HG03558 (cell line): ENCODE data around the gene KBTBD12.
"Not testable (repeated sequence)": the region's sequence is repeated elsewhere in the genome, so short reads cannot be mapped to it uniquely, and the experiment has no call there.

Experiments
- ATAC-seq: cut with Tn5 transposase; IDR thresholded peaks from one replicate; pipeline ENCODE4 v1.9.1; 2021; ENCODE audit warnings: moderate number of reproducible peaks; ENCODE audit not compliant: unreplicated experiment; ENCODE audit errors: extremely low read depth

KBTBD12 gene

DNA sequence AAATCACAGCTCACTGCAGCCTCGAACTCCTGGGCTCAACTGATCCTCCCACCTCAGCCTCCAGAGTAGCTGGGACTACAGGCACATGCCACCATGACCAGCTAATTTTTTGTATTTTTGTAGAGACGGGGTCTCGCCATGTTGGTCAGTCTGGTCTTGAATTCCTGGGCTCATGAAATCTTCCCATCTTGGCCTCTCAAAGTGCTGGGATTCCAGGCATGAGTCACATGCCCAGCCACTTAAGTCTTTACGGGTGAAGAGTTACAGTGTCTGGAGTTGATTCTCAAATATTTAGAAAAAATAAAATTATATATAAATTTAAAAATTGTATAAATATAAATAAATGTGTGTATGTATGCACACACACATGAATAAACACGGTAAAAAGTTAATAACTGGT, 14.5 kb upstream of the KBTBD12 start:
- no peak for ATAC-seq

DNA sequence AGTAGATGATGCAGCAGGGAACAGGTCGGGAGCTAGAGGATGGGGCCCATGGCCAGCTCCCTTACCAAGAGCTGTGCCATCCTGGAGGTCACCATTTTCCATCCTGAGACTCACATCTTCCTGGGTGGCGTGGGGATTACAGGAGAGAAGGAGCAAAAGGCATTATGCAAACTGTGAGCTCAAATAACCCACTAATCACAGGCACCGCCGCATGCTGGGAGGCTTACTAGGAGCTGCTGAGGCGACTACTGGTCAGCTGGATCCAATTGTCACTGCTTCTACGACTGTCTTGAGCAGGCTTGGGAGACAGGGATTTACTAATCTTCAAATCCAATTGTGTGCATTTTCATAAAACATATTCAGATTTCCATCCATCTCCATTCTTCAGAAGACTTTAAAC, 12.5 kb upstream of the KBTBD12 start:
- ATAC-seq, result no peak

DNA sequence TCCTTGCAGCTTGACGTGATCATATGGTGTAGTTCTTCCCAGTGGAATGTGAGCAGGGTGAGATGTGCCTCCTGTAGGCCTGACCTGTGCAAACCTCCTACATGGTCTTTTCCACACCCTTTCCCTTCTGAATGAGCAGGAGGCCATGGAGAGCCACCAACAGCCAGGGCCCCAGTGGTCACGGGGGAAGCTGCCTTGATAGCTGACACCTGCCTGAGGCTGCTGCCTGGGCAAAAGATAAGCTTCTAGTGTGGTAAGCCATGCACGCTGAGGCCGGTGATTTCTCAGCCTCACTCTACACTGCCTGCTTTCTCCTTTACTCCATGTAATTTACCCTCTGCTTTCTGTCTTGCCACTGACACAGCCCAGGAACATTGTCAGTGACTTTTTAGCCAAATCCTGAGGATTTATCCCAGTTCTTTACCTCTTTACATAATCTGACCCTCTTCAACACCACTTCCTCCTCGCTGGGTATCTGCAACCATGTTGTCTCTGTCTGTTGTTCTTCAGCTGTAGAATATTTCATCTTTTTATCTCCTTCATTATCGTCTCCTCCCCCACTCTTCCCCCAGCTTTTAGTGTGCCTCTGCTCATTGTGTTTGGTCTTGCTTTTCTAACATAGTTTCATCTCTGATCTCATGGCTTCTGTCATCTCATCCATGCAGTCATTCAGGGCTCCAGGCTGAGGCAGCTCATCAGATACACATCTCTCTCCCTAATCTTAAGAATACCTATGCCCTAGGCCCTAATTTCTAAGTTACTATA, 11.2 kb upstream of the KBTBD12 start:
- ATAC-seq, result no peak

DNA sequence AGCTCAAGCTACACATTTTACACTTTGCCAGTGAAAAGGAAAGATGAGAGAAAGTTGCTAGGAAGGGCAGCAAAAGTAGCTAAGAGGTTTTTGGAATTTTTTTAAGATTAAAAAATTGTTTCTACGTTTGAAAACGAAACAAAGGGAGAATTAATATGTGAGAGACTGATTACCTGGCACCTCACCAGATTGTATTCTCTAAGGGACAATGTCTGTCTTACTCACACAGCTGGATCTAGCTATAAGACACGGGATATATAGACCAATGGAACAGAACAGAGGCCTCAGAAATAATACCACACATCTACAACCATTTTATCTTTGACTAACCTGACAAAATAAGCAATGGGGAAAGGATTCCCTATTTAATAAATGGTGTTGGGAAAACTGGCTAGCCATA, 9.5 kb upstream of the KBTBD12 start:
- ATAC-seq, result no peak

DNA sequence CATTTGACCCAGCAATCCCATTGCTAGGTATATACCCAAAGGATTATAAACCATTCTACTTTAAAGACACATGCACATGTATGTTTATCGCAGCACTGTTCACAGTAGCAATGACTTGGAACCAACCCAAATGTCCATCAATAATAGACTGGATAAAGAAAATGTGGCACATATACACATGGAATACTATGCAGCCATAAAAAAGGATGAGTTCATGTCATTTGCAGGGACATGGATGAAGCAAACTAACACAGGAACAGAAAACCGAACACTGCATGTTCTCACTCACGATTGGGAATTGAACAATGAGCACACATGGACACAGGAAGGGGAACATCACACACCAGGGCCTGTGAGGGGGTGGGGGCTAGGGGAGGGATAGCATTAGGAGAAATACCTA, 8.4 kb upstream of the KBTBD12 start:
- ATAC-seq, result not testable (repeated sequence)

DNA sequence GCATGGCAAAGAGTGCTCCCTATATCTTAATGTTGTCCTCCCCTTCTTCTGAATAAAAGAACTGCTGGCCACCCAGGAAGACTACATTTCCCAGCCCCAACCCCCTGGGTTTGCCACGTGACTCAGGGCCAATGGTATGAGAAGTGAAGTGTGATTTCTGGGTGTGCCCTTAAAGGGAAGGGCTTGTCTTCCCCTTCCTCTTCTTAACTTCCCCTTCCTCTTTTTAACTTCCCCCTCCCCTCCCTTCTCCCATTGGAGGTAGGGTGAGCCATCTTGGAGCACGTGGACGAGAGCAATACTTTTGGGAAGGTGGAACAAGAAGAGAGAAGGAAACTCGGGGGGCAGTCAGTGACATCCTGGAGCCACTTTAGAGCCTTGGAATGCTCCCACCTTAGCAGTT, 6.8 kb upstream of the KBTBD12 start:
- no peak for ATAC-seq

DNA sequence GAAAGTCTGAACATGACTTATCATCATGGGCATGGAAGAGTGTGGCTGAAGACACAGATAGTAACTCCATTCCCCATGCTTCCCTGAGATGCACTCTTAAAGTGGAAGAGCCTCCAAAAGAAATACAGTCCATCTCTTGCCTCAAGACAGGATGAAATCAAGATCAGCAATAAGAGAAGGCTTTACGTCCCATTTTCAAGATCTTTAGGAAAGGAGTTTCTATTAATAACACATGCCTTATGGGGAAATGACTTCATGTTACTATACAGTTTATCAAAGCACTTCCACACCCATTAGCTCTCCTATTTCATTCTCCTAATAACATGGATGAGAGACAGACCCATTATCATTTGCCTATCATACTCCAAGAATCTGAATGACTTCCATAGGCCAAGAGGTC, 6.1 kb upstream of the KBTBD12 start:
- no peak for ATAC-seq

DNA sequence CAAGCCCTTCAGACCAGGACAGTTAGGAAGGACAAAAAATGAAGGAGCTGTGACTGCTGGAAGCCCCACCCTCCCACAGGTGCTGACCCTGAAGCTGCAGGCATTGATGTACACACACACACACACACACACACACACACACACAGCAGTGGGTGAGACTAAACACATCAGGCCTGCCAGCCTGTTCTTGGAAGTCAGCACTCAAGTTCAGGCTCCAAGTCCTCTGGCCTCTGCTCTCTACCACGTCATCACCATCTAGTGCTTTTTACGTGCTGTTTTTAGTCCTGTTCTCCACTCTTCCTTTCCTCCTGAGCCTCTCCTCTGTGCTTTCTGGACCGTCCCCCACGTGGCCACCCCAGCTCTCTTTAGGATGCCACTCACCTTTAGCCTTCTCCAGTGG, 5.4 kb upstream of the KBTBD12 start:
- ATAC-seq, result no peak

DNA sequence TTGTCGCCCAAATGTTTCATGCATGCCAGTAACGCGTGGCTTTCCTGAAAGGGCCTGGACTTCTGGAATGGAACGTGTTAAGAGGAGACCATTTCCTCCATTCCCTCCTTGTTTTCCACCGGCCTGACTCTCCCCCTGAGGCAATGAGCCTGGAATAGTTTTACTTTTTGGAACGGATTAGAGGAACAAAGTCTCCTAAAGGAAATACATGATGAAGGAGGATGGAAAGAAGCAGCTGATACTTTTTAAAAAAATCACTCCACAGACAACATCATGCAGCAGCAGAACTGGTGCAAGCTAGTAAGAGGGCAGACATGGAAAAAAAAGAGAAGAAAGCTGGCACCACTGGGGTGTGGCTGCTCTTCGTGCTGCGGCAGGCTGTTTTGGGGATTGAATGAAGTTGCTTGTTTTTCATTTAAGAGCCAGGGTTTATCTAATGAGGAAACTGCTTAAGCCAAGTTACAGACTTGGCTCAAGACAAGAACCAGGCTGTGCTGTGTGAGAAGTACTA, 3.6 kb upstream of the KBTBD12 start:
- no peak for ATAC-seq

DNA sequence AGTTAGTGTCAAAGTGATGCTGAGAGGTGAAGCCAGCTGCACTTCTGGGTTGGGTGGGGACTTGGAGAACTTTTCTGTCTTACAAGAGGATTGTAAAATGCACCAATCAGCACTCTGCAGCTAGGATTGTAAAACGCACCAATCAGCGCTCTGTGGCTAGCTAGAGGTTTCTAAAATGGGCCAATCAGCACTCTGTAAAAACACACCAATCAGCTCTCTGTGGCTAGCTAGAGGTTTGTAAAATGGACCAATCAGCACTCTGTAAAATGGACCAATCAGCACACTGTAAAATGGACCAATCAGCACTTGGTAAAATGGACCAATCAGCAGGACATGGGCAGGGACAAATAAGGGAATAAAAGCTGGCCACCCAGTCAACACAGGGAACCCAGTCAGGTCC, 1.2 kb upstream of the KBTBD12 start:
- not testable (repeated sequence) for ATAC-seq

DNA sequence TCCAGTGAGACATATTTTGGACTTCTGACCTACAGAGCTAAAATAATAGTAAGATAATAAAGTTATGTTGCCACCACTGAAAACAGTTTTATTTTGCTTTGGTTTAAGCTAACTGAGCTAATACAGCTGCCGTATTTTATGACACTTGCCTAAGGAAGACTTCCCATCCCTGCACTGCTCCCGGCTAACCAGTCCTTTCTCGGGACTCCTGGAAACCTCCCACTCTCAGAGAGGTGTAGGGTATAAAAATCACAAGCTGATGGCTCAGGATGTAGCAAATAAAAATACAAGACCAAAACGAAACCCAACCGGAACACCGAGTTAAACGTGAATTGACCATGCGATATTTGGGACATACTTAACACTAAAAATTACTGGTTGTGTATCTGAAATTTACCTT, 448 bp upstream of the KBTBD12 start:
- ATAC-seq, result no peak

DNA sequence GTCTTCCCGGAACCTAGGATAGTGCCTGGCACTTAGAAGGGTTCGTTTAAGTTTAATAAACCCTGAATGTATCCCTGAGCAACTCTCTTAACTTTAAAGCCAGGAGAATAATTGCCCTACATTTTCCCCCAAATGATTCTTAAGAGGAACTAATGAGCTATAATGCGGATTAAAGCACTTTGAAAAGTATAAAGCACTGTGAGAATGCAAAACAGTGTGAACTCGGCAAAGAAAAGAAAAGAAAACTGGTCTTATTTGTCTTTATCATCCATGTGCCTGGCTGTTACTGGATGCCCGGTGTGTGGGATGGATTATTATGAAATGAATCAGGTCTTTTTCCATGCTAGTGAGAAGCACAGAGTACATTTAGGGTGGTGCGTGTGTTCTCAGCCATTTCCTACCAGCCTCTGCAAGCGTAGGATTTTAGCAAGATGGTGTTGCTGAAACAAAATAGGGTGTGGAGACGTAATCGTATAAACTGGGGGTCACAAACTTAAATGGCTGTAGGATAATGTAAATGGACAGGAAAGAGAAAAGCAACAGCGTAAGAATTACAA, 983 bp downstream of the KBTBD12 start:
- ATAC-seq, result no peak

DNA sequence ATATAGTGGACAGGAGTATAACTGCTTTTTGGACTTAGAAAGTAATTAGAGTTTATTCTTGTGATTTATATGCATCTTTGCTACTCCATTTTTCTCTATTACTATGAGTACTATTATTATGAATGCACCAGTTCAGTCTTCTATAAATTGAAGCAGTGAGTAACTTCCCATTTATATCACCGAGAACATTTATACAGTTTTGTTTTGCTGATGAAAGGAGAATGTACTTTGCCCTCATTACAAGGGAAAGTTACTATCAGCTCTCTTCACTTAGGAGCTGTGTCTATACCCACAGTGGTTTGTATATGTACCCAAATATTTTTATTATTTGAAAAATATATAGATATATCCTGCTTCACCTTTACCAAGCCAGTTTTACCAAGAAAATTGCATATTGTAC, 5.7 kb downstream of the KBTBD12 start:
- no peak for ATAC-seq

DNA sequence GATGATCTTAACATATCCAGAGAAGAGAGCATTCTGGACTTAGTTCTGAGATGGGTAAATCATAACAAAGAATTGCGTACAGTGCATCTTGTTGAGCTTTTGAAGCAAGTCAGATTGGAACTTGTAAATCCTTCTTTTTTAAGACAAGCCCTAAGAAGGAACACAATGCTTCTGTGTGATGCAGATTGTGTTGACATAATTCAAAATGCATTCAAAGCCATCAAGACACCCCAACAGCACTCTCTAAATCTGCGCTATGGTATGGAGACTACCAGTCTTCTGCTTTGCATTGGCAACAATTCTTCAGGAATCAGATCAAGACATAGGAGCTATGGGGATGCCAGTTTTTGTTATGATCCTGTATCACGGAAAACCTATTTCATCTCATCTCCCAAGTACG, 8.6 kb downstream of the KBTBD12 start:
- no peak for ATAC-seq

DNA sequence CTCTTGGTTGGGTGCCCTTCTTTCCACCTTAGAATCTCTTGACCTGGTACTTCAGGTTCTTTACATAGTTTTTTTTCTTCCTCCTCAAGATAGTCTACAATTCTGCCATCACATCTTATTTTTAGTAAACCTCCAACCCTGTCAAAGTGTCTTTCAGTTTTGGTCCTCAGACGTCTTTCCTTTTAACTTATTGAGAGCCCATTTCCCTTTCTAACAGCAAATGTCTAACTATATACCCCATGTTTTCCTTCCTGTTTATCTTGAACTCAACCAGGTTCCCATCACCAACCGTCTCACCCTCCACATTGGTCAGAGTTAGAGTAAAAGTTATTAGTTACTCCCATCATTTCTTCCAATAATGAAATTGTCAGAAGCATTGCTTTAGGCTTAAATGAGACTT, 10.4 kb downstream of the KBTBD12 start:
- no peak for ATAC-seq

DNA sequence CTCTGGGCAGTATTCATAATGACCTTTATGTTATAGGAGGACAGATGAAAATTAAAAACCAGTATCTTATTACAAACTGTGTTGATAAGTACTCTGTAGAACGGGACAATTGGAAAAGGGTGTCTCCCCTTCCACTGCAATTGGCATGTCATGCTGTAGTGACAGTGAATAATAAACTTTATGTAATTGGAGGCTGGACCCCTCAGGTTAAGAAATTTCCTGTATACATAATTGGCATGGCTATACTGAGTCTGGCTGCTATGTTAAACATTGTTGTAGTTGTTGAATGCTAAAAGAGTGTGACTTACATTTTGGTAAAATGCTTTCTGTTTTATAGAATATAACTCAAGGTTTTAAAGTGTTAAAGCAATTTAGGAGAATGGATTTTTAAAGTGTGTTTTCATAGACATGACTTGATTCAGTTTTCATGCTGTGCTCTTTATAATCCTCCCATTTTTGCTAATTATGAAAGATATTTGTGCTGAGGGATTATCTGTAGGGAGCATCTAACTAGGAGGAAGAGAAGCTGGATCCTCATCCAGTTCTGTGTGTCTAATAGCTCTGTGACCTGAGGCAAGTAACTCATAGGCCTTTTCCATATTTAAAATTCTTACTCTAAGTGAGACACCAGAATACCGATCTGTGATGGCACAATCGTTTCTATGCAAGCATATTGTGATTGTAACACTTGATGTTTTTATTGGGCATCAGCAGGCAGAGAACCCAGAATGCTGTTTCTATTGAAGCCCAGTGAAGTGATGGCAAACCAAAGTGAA, 13.0 kb downstream of the KBTBD12 start:
- no peak for ATAC-seq

DNA sequence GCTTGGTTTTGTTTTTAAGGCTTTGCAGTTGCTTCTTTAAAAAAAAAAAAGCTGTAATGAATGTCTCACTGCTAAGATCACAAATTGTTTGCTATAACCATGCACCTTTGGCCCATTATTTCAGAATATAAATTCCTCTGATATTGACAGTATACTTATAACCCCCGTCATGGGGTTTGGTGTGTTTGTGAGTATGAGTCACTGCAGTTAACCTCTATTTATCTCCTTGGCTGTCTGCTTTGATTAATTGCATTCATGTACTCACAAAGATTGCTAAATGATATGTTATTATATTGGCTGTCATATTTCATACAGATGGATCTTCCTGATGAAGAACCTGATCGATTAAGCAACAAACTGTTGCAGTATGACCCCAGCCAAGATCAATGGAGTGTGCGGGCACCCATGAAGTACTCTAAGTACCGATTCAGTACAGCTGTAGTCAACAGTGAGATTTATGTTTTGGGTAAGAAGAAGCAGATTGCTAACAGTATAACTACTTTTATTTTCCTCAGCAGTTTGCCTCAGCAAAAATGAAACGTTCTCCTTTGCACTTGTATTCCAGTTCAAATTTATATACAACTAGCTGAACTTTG, 14.9 kb downstream of the KBTBD12 start:
- no peak for ATAC-seq

DNA sequence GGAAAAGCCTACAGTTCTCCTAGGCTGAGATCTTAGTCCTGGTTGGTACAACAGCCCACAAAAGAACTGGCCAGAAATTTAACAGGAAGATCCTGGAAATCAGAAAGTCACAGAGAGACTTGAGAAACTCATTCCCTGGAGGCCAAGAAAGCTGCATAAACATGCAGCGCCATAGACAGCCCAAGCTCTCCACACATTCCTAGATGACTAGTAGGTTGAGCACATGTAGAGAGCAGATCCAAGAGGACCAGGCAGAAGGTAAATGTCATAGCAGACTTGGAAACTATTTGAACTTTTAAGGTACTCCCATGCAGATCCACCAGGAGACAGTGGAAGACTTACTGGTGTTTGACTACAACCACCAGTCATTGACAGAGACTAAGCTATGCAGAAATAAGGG, 18.4 kb downstream of the KBTBD12 start:
- no peak for ATAC-seq

DNA sequence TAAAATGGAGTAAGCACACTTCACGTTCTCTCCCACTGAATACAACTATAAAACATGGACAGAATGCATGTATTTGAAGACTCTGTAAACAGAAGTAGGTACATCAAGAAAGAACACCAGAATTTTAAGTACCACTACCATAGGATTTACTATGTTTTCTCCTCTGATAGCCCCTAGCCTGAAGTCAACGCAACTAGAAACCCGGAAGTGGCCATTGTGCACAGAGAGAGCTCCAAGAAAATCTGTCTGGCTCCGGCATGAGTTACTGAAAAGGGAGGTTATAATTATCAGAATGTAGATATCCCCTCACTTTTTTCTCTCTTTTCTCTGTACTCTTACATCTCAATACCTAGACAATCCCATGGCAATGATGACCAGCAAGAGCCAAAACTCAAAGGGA, 23.8 kb downstream of the KBTBD12 start:
- ATAC-seq, result no peak

DNA sequence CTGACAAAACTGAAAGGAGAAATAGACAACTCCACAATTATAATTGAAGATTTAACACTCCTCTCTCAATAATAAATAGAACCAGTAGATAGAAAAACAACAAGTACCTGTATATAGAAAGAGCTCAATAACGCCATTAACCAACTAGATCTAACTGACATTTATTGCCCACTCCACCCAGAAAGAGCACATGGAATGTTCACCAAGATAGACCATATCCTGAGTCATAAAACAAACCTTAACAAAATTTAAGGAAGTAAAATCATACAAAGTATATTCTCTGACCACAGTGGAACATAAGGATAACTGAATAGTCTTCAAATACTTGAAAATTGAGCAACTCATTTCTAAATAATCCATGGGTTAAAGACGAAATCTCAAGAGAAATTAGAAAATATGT, 25.1 kb downstream of the KBTBD12 start:
- ATAC-seq, result no peak

DNA sequence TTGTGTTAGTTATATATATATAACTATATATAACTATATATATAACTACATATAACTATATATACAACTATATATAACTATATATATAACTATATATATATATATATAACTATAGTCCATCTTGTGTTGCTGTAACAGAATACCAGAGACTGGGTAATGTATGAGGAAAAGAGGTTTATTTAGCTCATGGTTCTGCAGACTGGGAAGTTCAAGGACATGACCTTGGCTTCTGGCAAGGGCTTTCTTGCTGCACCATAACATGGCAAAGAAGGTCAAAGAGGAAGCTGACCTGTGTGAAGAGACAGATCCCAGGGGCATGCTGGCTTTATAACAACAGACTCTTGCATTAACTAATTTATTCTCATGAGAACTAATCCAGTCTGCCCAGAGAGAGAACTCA, 27.6 kb downstream of the KBTBD12 start:
- ATAC-seq, result no peak
